H7 (cell line): ENCODE measurements around the gene OSCP1. TPM values are rescaled to one million over a fixed set of nuclear protein-coding genes. Genes with fewer than 3 reads are reported as not detected.
A peak's percentile ranks its signal among the peaks of the same experiment; 100 is the strongest.

Source experiments
- DNase-seq: peaks from one replicate; pipeline ENCODE4 v3.0.0; 2012
- H3K27me3 ChIP-seq: 2 replicates; pipeline ENCODE4 v1.6.0; 2011; ENCODE audit warnings: mild to moderate bottlenecking, low read length; ENCODE audit not compliant: control insufficient read depth, insufficient read depth
- H3K36me3 ChIP-seq: replicated peaks from 2 replicates; pipeline ENCODE4 v1.5.1; 2011; ENCODE audit warnings: low read length; ENCODE audit not compliant: control insufficient read depth, insufficient read depth
- H3K4me3 ChIP-seq: 2 replicates; pipeline ENCODE4 v1.5.1; 2011; ENCODE audit warnings: low read depth, mild to moderate bottlenecking, control low read depth, low read length, moderate library complexity; ENCODE audit not compliant: insufficient read depth
- total RNA-seq: library from RNA; depleted of rRNA; stranded (reverse); fragments of >200 nt; shearing (Covaris generic); gene quantifications from 2 replicates; pipeline ENCODE4 v1.2.3, GENCODE V29; 2014; rRNA removed

OSCP1 gene
- total RNA-seq, 1 experiment from 2014 or later: 4.6 TPM

DNA sequence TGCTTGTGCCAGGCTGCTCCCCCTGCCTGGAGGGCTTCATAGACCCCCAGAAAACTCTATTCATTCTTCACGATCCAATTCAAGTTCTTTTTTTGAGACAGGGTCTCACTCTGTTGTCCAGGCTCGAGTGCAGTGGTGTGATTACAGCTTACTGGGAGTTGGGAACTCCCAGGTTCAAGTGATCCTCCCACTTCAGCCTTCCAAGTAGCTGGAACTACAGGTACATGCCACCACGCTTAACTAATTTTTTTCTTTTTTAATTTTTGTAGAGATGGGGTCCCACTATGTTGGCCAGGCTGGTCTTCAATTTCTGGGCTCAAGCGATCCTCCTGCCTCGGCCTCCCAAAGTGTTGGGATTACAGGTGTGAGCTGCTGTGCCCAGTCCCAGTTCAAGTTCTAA is 68.8 kb downstream of the OSCP1 start:
- Histone ChIP-seq H3K36me3 (peaks cover 1% of the 10 kb centered on the region; the same call in 1 of the 2 replicates), H3K27me3 (no peaks in the 10 kb centered on the region), H3K4me3 (no peak overlapping the region)
- DNase-seq: no peak

DNA sequence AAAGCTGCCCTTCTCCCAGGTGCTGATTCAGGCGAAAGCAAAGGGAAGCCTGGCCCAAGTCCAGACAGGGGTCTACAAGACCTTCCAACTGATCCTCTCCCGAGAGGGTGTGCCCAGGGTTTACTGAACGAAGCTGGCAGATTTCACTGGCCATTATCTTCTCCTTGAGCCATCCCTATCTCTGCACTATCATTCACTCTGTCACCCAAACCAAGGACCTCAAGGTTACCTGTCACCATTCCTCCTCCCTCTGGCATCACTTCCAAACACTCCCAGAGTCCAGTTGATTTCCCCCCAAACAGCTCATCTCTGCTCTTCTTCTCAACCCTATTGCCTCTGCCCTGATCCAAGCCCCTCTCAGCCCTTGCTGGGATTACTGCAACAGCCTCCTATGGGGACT is 69.5 kb downstream of the OSCP1 start:
- no peak overlapping the region for H3K4me3 ChIP-seq
- H3K36me3 ChIP-seq: peaks cover 1% of the 10 kb centered on the region; the same call in 1 of the 2 replicates
- no peak for DNase-seq
- no peaks in the 10 kb centered on the region for H3K27me3 ChIP-seq

DNA sequence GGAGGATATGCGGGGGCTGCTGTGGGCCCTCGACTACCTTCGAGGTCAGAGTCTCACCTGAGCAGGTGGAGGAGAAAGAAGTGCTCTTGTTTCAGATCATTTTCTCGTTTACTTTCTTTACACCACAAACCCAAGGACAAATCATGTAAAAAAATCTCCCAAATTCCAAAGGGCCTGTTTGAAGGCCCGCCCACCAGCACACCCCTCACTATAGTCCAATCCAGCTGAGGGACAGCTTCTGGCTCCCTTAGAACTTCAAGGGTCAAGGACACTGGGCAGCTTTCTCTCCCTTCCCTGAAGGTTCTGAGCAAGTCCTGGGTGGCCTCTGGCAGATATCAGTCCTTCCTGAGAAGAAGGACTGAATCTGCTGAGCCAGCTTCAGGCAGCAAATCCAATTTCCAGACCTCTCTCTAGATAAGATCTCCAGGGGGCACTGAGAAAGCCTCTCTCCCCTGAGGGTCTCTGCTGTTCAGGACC is 70.1 kb downstream of the OSCP1 start:
- DNase-seq: no peak
- H3K36me3 ChIP-seq: peaks cover 1% of the 10 kb centered on the region; the same call in 1 of the 2 replicates
- no peak overlapping the region for H3K4me3 ChIP-seq
- no peaks in the 10 kb centered on the region for H3K27me3 ChIP-seq

DNA sequence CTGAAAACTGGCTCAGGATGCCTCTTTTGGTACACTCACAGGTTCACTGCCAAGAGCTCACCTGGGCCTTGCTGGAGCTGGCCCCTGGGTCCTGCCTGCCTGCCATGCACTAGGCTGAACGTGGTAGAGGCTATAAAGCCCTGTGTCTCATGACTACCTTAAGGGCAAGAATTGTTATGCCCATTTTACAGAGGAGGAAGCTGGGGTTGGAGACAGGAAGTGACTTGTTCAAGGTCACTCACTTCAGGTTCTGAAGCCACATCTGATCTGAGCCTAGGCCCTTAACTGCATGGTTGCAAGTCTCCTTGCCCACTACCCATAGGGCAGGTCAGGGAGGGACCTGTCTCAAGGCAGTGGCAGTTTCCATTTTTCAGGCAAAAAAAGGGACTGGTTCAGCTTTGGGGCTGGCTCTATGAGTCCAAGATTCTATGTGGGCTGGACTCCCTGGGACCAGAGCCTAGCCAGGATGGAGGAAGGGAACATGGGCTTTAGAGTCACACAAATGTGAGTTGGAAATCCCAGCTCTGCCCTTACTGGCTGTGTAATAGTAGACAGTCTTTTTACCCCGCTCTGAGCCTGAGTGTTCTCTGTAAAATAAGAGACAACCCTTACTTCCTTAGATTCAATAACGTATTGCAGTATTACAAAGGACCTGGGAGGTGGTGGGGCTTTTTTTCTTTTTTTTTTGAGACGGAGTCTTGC is 72.3 kb downstream of the OSCP1 start:
- H3K27me3 ChIP-seq: no peaks in the 10 kb centered on the region
- no peak overlapping the region for H3K4me3 ChIP-seq
- H3K36me3 ChIP-seq: peaks cover 3% of the 10 kb centered on the region
- no peak for DNase-seq

DNA sequence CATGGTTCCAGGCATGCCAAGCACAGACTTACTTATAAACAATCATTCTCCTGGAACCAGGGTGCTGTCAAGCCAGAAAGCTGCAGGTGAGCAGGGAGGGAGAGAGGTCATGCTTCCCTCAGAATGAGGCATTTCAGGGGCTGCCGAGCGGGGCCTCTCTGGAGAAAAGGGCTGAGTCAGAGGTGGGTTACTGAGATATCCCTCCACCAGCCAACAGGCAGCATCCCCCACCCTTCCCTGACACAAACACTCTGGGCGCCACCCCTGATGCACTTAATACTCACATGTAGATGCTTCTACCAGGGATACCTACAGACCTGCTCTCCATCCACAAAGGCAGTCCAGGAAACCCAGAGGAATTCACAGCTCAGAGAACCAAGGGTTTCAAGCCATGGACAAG is 77.6 kb downstream of the OSCP1 start:
- no peaks in the 10 kb centered on the region for H3K27me3 ChIP-seq
- H3K4me3 ChIP-seq: no peak overlapping the region
- DNase-seq: peak; percentile 63
- H3K36me3 ChIP-seq: peaks cover 2% of the 10 kb centered on the region

DNA sequence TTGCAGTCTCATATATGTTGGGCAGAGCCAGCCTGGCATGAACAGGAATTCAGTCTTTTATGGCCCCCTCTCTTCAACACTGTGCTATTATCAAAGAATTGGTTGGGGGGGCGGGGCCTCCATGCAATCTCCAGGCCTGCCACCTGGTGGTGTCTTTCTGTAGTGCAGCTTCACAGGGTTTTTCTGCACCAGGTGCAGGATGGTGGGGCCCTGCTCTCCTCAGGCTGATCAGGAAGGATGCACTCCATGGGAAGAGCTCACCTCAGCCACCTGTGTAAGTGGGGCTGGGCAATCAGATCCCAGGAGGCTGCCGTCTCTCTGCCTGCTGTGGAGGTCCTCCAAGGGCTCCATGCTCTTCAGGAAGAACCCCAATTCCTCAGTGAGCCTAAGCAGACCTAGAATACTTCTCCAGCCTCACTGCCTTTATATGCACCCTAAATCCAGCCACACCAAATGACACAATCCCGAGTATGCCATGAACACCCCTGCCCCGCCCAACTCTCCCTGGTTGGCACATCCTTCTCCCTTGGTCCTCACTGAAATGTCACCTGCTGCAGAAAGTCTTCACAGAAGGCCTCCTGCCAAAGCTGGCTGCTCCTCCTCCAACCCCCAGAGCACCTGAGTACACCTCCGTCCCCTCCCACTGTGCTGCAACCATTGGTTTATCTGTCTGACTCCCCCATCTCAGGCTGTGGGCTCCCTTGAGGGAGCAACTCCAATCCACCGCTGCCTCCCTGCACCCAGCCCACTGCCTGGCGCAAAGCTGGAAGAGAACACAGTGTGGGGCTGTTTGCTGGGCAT is 81.0 kb downstream of the OSCP1 start:
- H3K36me3 ChIP-seq: no peaks in the 10 kb centered on the region; the same call in none of the 2 replicates
- H3K27me3 ChIP-seq: no peaks in the 10 kb centered on the region
- no peak overlapping the region for H3K4me3 ChIP-seq
- peak; percentile 95 for DNase-seq

Other genes starting within 250 kb of the OSCP1 start
- 82.7 and 90.7 TPM in 2 replicates for gene THRAP3, start 226.0 kb downstream of the OSCP1 start, total RNA-seq
- gene SH3D21, start 144.1 kb downstream of the OSCP1 start, total RNA-seq: 4.7 and 4.8 TPM in 2 replicates
- 61.4 and 87.2 TPM in 2 replicates for gene EVA1B, start 126.8 kb downstream of the OSCP1 start, total RNA-seq
- 25.0 and 25.6 TPM in 2 replicates for gene STK40, start 64.5 kb downstream of the OSCP1 start, total RNA-seq
- 14.4 and 14.5 TPM in 2 replicates for gene LSM10, start 52.5 kb downstream of the OSCP1 start, total RNA-seq
- 145 and 190 TPM in 2 replicates for gene MRPS15, start 13.9 kb upstream of the OSCP1 start, total RNA-seq
- gene CSF3R, start 32.5 kb upstream of the OSCP1 start, total RNA-seq: 0.04 and 0.97 TPM in 2 replicates